GM19238 (cell line): ENCODE data around the gene RGS18.
"Not testable (repeated sequence)": the region's sequence is repeated elsewhere in the genome, so short reads cannot be mapped to it uniquely, and the experiment has no call there.

Source experiments
- DNase-seq: peaks from one replicate; pipeline ENCODE4 v3.0.0; 2011; ENCODE audit warnings: low spot score; ENCODE audit not compliant: insufficient read length

The RGS18 gene

GRCh38 chr1:192165002-192165401 is 6.7 kb downstream of the RGS18 start:
- not testable (repeated sequence) for DNase-seq

- no peak for DNase-seq
Observed at GRCh38 chr1:192167011-192167410, 8.7 kb downstream of the RGS18 start.

GRCh38 chr1:192167911-192168700 is 9.8 kb downstream of the RGS18 start:
- no peak for DNase-seq

- no peak for DNase-seq
Observed at GRCh38 chr1:192168964-192169363, 10.7 kb downstream of the RGS18 start.

- no peak for DNase-seq
Observed at GRCh38 chr1:192170196-192170984, 12.1 kb downstream of the RGS18 start.

GRCh38 chr1:192171123-192171522 is 12.9 kb downstream of the RGS18 start:
- DNase-seq: no peak

GRCh38 chr1:192175971-192176370 is 17.7 kb downstream of the RGS18 start:
- no peak for DNase-seq

GRCh38 chr1:192183788-192184187 is 25.5 kb downstream of the RGS18 start:
- no peak for DNase-seq

GRCh38 chr1:192186197-192186596 is 27.9 kb downstream of the RGS18 start:
- no peak for DNase-seq

GRCh38 chr1:192190066-192190465 is 31.8 kb downstream of the RGS18 start:
- DNase-seq: no peak

GRCh38 chr1:192201303-192201702 is 43.0 kb downstream of the RGS18 start:
- no peak for DNase-seq

- DNase-seq: no peak
Observed at GRCh38 chr1:192224396-192224795, 66.1 kb downstream of the RGS18 start.

GRCh38 chr1:192224846-192225245 is 66.6 kb downstream of the RGS18 start:
- DNase-seq: no peak

- no peak for DNase-seq
Observed at GRCh38 chr1:192225266-192225665, 67.0 kb downstream of the RGS18 start.

GRCh38 chr1:192225703-192226102 is 67.4 kb downstream of the RGS18 start:
- DNase-seq: no peak

GRCh38 chr1:192227330-192227729 is 69.1 kb downstream of the RGS18 start:
- DNase-seq: no peak

GRCh38 chr1:192227980-192228379 is 69.7 kb downstream of the RGS18 start:
- not testable (repeated sequence) for DNase-seq

GRCh38 chr1:192232817-192233417 is 74.7 kb downstream of the RGS18 start:
- DNase-seq: no peak

- DNase-seq: no peak
Observed at GRCh38 chr1:192235127-192235526, 76.9 kb downstream of the RGS18 start.
